ENCODE measurements around the gene CSMD2. TPM values are rescaled to one million over a fixed set of nuclear protein-coding genes. Genes with fewer than 3 reads are reported as not detected.

Gene CSMD2
- total and polyA plus RNA-seq, 2 of the 4 experiments (the other 2 are of a cell fraction), result under 0.01 to 0.36 TPM

- H3K23ac ChIP-seq (ENCODE audit: low read depth, low read length), result no peak overlapping the region
- no peaks in the 10 kb centered on the region for H4K20me1 ChIP-seq (ENCODE audit: insufficient read depth, low read length)
- peaks cover 12% of the 10 kb centered on the region; the same call in 1 of the 2 replicates for H3K9me3 ChIP-seq (ENCODE audit: control insufficient read depth, insufficient read depth, low read length)
- DNase-seq (peak; percentile 31), ATAC-seq (ENCODE audit: low read depth) (peak; percentile 62)
- no peaks in the 10 kb centered on the region for H3K4me1 ChIP-seq (ENCODE audit: control insufficient read depth, insufficient read depth, low read length)
- no peaks in the 10 kb centered on the region for H3K27me3 ChIP-seq (ENCODE audit: control insufficient read depth, insufficient read depth, low read length)
- intact Hi-C loops (cut with micrococcal nuclease) (no loop called here), in situ Hi-C loops (cut with MboI; ENCODE audit: low sequenced_read_pairs) (no loop called here), dilution Hi-C loops (cut with HindIII; ENCODE audit: low sequenced_read_pairs, unreplicated experiment) (no loop called here)
- H3K27ac ChIP-seq (ENCODE audit: insufficient read depth, low read length), result no peak overlapping the region
- H4K5ac ChIP-seq (ENCODE audit: low read depth, low read length), result no peak overlapping the region
- no peak overlapping the region for H2AK5ac ChIP-seq (ENCODE audit: low read depth, low read length)
- WGBS, 2 experiments (ENCODE audit: extremely low coverage in 2 of 2, insufficient read length in 1 of 2), result no CpG with 5 or more reads among the region's 1 CpG
- no peak overlapping the region for H2BK120ac ChIP-seq (ENCODE audit: low read depth, low read length)
- H2AK9ac ChIP-seq (replicated peaks; ENCODE audit: low read depth, low read length, poor library complexity), result no peak overlapping the region
- H4K91ac ChIP-seq (ENCODE audit: insufficient read depth, low read depth, low read length), result no peak overlapping the region
- no peak overlapping the region for H2BK15ac ChIP-seq (ENCODE audit: low read depth, low read length)
- H3K4me2 ChIP-seq (ENCODE audit: low read depth, low read length), result no peak overlapping the region
- H3K9me1 ChIP-seq (ENCODE audit: insufficient read depth, low read length), result no peaks in the 10 kb centered on the region
- H2BK5ac ChIP-seq (ENCODE audit: low read depth, low read length, poor library complexity, severe bottlenecking), result no peak overlapping the region
- no peak overlapping the region for H3K4ac ChIP-seq (ENCODE audit: low read depth, low read length)
- ChIA-PET POLR2A (ENCODE audit: unreplicated experiment) (no interaction called here), CTCF (no interaction called here)
- no peak overlapping the region for H3K4me3 ChIP-seq (ENCODE audit: insufficient read depth, low read depth, low read length)
- TF ChIP-seq RAD21 (IDR thresholded peaks at IDR 0.05; ENCODE audit: low read length) (no peak), MAFK (IDR thresholded peaks at IDR 0.05; ENCODE audit: low read depth, low read length) (no peak)
- H2BK20ac ChIP-seq (ENCODE audit: low read depth, low read length), result no peak overlapping the region
- H2AFZ ChIP-seq (replicated peaks; ENCODE audit: low read length, poor library complexity), result no peak overlapping the region
- no TSS peak for BruUV-seq (replicated peaks)
- no peaks in the 10 kb centered on the region for H3K36me3 ChIP-seq (ENCODE audit: control insufficient read depth, insufficient read depth, low read length)
- H3K79me1 ChIP-seq (ENCODE audit: low read depth in 1 of 2, low read length in 2 of 2), result no peaks in the 10 kb centered on the region
- H4K8ac ChIP-seq (ENCODE audit: low read depth in 2 of 2, low read length in 2 of 2), result no peak overlapping the region
- no peak overlapping the region for H3K18ac ChIP-seq (ENCODE audit: low read depth, low read length)
- no peak overlapping the region for H3K9ac ChIP-seq (ENCODE audit: low read depth, low read length)
- H3K56ac ChIP-seq (ENCODE audit: extremely low read depth, insufficient read depth, low read length), result no peak overlapping the region
- H3K14ac ChIP-seq (replicated peaks; ENCODE audit: low read depth, low read length), result no peak overlapping the region
Measured at GRCh38 chr1:34101151-34101550, 63.9 kb downstream of the CSMD2 start.
